HG02623 (cell line): ENCODE measurements around the gene GPBAR1.

ENCODE experiments used
- ATAC-seq: cut with Tn5 transposase; IDR thresholded peaks from one replicate; pipeline ENCODE4 v1.9.1; 2021; ENCODE audit warnings: moderate library complexity; ENCODE audit not compliant: unreplicated experiment

The GPBAR1 gene, protein sequence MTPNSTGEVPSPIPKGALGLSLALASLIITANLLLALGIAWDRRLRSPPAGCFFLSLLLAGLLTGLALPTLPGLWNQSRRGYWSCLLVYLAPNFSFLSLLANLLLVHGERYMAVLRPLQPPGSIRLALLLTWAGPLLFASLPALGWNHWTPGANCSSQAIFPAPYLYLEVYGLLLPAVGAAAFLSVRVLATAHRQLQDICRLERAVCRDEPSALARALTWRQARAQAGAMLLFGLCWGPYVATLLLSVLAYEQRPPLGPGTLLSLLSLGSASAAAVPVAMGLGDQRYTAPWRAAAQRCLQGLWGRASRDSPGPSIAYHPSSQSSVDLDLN

GRCh38 chr2:218260742-218261422 is at the start of gene GPBAR1:
Gene GPBAR1 (plus strand): TSS chr2:218261015. CDS start chr2:218262725, 1,710 bp downstream.
- no peak for ATAC-seq

DNA sequence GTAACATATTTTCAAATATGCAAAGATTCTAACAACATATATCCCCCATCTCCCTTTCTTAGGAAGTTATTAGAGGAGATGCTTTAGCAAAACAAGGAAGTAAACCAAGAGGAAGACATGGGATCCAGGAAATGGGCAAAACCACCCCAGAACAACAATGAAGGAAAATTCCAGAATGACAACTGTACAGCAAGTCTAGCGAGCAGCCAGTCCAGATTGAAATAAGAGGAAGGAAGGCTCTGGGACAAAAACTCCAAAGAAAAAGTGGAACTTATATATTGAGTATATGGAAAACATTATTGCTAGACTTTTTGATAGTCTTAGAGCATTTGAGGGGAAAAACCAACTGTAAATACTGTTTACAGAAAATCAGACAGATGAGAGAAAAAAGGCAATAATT is 46.7 kb upstream of the GPBAR1 start:
- ATAC-seq = no peak

DNA sequence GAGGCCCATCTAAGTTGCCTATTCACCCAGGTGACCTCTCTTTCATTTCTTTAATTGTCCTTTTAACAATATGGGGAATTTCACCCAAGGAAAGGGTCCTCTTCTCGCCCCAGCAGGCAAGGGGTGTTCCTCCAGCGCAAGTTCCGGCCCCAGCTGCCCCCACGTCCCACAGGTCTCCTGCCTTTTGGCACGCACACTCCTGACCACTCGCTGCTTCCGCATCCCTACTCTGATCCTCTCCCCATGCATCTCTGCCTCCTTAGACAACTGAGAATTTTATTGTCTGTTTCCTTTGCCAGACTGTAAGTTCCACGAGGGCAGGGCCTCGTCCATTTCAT is 44.5 kb upstream of the GPBAR1 start:
- ATAC-seq = no peak

DNA sequence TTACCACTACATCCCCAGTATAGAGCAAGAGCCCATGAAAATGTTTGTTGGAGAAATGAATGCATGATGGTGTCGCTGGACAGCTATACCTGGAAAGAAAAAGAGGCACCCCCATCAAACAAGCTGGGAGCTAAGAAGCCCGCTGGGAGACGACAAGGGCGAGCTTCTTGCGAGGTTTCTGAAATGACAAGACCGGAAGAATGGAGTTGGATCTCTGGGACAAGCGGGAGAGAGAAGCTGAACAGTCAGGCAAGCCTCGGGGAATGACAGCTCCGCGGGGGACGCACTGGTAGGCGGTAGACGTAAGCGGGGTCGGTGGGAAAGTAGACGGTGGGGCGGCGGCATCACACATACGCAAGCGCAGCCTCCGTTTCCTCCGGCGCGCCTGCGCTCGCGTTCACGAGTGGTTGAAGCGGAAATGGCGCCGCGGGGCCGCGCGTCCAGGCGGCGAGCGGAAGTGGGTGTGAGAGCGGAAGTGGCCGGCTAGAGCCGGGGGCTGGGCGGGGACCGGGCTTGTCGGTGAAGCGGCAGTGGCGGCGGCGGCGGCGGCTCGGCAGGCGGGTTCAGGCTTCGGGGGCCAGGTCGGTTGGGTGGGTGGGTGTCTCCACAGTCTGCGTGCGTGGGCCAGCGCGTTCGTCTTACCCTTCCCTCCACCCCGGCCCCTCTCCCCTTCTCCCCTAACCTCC is 44.0 kb upstream of the GPBAR1 start, which contains the start of gene ARPC2:
Gene ARPC2, plus strand, starts transcription at position 516 of the 686 bp plus-strand sequence. CDS start 282 bp downstream, outside the sequence.
- peak; percentile 53 for ATAC-seq

DNA sequence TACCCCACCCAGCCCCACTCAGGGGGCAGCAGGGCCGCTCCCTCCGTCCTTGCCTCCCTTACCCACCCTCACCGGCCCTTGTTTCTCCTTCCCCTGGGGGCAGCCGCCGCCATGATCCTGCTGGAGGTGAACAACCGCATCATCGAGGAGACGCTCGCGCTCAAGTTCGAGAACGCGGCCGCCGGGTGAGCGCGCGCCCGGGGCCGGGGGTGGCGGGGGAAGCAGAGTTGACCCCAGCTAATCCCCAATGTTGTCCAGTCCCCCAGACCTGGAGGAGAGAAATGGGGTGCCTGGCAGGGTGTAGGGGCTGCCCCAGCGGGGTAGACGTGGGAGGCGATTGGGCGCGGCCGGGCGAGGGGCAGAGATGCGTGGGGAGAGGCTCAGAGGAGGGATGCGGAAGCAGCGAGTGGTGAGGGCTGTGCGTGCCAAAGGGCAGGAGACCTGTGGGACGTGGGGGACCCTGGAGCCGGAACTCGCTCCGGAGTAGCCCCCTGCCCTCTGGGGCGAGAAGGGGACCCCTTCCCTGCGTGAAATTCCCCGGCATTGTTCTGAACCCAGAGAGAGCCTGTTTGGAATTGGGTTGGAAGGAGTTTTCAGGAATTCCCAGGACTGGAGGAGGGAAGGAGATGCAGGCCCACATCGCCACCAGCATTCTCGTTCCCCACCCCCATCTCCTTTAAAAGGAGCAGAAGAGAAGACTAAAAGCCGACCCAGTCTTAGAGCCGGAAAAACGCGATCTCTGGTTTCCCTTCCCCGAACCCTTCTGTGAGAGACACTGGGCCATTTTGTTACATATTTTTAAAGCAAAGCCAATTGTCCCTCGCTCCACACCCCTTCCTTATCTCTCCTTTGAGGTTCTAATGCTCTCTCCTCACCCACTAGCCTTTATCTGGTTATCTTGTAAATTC is 43.2 kb upstream of the GPBAR1 start:
- ATAC-seq = no peak

- ATAC-seq = peak; percentile 37
These were observed 42.3 kb upstream of the GPBAR1 start for GRCh38 chr2:218218268-218219185.

DNA sequence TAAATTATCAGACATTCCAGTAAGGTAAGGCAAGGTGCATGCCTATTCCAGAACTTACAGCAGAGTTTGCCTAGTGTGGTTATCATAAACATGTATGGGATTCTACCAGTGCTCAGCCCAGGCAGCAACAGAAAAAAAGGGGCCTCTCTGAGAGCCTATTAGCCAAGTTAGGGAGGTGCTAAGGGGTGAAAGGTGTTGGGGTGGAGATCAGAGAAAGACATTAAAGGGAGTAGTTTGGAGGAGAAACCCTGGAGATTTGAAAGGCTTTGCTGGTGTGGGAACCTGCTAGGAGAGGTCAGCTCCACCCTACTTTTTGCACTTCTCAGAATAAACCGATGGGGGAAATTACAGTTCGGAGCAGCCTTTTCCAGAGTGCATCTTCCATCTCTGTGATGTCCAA is 40.9 kb upstream of the GPBAR1 start:
- no peak for ATAC-seq

- ATAC-seq = no peak
These were observed 39.8 kb upstream of the GPBAR1 start for GRCh38 chr2:218221000-218221399.

DNA sequence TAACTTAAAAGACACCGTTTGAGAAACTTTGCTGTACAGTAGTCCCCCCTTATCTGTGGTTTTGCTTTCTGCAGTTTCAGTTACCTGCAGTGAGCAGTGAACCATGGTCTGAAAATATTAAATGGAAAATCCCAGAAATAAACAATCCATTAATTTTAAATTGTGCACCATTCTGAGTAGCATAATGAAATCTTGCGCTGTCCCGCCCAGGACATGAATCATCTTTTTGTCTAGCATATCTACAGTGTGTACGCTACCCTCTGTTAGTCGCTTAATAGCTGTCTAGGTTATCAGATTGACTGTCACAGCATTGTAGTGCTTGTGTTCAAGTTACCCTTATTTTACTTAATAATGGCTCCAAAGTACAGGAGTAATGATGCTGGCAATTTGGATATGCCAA is 37.8 kb upstream of the GPBAR1 start:
- ATAC-seq = no peak

DNA sequence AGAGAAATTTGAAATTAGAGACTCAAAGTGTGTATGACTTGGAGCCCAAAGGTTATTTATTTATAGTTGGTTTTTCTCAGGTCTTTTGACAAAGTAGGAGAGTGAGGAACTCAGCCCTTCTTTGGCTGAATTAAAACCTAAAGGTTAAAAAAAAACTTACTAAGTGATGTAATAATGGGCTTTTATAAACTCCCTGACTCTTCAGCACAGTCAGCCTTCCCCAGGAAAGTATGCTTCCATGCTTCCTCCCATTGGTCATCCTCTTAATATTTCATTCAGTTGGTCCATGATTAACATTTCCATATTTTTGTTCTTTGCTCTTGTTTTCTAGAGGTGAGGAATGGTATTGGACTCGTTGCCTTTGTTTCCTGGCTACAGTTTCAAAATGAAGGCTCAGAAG is 36.6 kb upstream of the GPBAR1 start:
- ATAC-seq = no peak

GRCh38 chr2:218226903-218227302 is 33.9 kb upstream of the GPBAR1 start:
- no peak for ATAC-seq

- ATAC-seq = no peak
These were observed 32.3 kb upstream of the GPBAR1 start for GRCh38 chr2:218228366-218229090.

GRCh38 chr2:218229239-218229638 is 31.6 kb upstream of the GPBAR1 start:
- ATAC-seq = peak; percentile 84

DNA sequence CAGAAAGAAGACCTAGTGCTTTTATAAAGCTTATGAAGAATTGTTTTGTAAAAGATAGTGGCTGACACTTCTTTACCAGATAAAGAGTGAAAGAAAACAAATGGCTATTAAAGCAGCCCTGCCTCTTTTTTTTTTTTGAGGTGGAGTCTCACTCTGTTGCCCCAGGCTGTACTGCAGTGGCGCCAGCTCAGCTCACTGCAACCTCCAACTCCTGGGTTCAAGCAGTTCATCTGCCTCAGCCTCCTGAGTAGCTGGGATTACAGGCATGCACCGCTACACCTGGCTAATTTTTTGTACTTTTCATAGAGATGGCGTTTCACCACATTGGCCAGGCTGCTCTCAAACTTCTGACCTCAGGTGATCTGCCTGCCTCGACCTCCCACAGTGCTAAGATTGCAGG is 31.0 kb upstream of the GPBAR1 start:
- no peak for ATAC-seq

- ATAC-seq = peak; percentile 62
These were observed 29.9 kb upstream of the GPBAR1 start for GRCh38 chr2:218230882-218231281.

DNA sequence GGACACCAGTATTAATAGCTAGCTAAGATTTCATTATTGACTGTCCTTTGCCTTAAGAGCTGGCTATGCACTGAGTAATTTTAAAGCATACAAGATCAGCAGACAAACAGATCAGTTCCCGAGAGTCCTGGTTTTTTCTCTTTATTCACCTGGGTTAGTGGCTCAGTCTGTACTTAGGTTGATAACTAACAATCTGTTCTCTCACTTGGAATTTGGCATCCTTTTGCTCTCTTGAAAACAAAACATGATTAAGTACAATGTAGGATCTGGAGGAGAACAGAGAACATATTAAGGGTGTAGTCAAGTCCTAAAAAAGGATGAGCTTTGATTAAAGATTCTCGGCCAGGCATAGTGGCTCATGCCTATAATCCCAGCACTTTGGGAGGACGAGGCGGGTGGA is 27.3 kb upstream of the GPBAR1 start:
- no peak for ATAC-seq

- no peak for ATAC-seq
These were observed 26.3 kb upstream of the GPBAR1 start for GRCh38 chr2:218234521-218234920.

GRCh38 chr2:218235017-218235416 is 25.8 kb upstream of the GPBAR1 start:
- ATAC-seq = no peak

DNA sequence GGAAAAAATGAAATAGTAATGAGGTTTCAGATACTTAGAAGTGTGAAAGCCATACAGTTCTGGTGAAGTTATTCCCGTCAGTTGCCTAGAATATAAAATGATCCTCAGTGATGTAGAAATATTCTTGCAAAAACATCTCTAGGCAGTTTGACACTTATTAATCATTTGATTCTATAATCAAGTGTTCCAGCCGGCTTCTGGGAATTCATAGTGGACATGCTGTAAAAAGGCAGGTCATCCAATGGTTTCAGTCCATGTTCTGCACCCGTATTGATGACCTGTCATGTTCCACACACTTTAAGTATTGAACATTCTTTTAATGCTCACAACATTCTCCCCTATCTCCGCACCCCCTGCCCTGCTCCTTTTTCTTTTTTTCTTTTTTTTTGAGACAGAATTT is 24.0 kb upstream of the GPBAR1 start:
- no peak for ATAC-seq
